ENCODE measurements around the gene GPATCH8.
"Not testable (repeated sequence)": the region's sequence is repeated elsewhere in the genome, so short reads cannot be mapped to it uniquely, and the experiment has no call there.

Gene GPATCH8

DNA sequence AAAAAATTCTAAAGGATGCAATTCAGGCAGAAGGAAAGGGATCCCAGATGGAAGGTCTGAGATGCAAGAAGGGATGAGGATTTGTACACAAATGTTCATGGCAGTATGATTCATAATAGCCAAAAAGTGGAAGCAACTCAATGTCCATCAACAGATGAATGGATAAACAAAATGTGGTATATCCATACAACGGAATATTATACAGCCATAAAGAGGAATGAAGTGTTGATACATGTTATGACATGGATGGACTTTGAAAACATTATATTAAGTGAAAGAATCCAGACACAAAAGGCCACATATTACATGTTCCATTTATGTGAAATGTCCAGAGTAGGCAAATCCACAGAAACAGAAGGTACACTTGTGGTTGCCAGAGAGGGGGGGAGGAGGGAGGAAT is 23.9 kb upstream of the GPATCH8 start:
- no peak for FAIRE-seq

DNA sequence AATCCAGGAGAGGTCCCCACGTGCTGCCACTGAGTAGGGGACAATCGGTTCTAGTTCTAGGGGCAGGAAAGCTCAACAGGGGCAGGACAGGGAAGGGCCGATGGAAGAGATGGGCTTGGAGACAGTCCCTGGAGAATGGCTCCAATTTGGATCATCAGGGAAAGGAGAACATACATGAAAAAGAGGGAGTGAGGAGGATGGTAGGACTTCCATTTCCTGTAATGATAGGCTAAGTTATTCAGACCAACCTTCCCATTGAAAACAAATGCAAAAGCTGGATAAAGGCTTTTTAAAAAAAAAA is 20.4 kb upstream of the GPATCH8 start:
- no peak for FAIRE-seq

DNA sequence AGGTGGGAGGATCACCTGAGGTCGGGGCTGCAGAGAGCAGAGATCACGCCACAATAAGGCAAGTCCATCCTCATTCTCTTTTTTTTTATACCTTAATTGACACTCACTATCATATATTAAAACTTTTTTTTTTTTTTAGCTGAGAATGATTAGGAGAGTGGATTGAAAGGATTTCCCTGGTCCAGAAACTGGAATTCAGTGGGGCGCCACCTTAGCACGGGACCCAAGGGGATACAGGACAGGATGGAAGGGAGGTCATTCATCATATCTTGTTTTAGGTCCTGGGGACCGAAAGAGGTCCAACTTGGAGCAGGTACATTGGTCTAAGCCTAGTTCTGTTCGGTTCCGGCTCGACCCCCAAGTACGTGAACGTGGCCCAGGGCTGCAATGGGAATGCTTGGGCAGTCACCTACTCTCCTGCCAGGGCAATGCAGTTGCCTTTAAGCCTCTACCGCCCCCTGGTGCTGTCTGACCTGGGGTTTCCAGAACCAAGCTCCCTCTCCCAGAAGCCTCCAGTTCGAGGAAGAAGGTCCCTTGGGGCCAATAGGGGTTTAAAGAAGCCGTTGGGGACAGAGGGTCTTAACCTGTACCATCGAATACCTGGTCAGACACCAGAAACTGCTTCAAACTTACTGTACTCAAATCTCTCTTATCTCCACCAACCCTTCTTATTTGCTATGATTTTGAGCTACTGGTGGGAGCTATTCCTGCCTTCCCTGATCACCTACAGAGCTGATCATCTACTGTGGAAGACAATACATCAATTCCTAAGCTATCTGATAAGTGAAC is 19.9 kb upstream of the GPATCH8 start:
- no peak for FAIRE-seq

DNA sequence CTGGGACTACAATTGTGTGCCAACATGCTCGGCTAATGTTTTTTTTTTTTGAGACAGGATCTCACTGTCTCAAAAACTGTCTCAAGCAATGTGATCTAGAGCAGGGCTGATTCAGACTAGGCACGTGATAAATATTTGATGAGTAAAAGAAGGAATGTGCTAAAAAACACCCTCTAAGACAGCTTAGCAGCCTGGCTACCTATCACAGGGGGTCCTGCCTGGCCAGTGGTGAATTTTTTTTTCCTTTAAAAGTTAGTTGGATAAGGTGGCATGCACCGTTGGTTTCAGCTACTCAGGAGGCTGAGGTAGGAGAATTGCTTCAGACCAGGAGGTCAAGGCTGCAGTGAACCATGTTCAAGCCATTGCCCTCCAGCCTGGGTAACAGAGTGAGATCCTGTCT is 14.8 kb upstream of the GPATCH8 start:
- FAIRE-seq, result no peak

DNA sequence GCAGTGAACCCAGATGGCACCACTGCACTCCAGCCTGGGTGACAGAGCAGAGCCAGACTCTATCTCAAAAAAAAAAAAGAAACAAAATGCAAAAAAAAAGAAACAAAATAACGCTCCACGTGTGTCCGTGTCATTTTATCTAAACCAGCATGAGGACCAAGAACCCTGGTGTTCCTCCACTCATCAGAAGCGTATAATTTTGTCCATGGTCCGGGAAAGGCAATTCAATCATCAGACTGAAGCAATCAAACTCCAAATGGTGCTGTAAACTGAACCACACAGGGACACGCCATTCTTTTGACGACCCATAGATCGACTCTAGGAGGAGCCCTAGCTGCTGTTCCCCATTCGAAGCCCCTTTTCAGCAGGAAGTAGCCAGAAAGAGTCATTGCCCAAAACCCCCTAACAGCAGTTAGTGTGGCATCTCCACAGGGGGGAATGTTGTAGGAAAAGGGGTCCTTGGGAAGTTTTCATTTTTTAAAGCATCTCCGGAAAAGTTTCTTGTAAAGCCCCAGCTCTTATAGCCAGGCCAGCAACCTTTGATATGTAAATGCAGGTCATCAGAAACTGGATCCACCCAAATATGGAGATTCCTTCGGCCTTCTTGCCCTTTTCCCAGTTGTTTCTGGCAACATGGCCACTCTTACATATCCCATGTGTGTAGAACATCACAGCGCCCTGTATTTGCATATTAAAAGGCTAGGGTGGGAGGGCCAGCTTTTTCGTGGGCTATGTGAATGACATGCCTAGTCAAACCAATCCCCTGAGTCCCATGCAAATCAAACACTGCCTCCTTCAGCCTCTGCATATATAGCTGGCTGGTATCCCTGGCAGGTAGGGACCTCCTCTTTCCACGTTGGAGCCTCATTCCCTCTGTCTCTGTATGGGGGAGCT is 8.3 kb upstream of the GPATCH8 start:
- not testable (repeated sequence) for FAIRE-seq

DNA sequence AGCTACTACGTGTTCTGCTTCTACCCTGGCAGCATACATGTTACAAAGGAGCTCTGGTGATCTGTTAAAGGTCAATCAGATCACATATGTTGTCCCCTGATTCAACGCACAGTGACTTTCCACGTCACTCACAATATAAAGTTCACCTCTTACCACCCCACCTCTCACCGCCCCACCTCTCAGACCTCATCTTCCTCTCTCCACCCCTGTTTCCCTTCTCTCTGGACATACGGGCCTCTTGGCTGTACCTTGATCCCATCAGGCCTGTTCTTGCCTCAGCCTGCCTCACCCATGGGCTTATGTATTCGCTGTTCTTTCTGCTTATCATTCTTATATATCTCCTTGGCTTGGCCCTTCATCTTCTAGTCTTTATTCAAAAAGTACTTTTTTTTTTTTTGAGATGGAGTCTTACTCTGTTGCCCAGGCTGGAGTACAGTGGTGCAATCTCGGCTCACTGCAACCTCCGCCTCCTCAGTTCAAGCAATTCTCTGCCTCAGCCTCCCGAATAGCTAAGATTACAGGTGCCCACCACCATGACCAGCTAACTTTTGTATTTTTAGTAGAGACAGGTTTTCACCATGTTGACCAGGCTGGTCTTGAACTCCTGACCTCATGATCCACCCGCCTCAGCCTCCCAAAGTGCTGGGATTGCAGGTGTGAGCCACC is 3.9 kb upstream of the GPATCH8 start:
- not testable (repeated sequence) for FAIRE-seq

DNA sequence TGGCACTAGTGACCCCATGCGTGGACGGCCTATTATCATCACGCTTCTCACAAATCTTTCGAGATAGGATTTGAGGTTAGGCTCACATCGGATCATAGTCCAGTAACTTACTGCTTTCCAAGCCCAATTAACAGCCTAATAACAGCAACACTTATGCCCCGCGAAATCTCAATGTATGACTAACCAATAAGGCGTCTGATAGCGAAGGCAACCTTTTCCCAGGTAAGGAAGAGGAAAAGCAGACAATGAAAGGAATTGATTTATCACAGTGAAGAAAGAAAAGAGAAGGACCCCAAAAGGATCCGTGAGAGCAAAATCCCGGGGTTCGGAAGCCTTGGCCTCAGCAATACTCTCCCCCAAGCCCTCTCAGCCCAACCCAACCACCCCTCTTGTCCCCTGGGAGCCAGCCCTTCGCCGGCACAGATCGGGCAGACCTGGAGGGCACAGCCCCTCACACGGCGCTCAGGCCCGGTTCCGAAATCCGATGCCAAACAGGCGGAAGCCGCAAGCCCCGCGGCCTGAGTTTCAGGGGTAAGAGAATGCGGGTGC is 534 bp downstream of the GPATCH8 start:
- no peak for FAIRE-seq

DNA sequence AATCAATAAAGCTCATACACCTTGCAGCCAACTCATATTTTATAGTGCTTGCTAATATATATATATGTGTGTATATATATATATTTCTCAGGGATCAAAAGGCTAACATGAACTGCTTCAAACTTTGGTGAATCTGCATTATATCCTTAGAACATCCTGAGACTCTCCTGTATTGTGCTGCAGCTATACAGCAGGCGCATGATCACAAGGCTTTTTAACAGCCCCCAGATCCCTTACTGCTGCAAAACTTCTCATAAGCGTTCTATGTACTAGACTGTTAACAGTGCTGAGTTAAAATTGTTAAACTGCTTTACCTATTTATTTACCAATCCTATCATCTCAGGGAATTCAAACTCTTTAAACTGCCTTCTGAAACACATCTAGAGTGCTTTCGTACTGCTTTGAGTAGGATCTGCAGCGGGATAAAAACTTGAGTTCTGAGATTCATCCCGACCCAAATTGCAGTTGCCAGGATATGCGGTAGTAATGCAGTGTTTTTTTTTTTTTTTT is 1.3 kb downstream of the GPATCH8 start:
- FAIRE-seq, result no peak

DNA sequence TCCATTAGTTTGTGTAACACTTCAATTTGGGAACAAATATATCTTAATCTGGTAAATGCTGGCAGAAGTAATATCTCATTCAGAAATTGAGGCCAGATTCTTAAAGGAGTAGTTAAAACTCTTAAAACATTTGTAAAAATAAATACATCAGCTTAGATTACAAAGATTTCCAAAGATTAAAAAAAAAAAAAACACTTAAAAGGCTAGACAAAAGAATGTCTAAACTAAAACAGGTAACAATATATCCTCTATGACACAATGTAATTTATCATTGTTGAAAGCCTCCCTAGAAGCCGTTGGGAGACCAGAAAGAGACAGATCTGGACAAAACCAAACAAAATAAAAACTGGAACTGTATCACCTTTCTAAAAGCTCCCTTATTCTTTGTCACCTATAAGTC is 3.5 kb downstream of the GPATCH8 start:
- FAIRE-seq, result peak; percentile 27

DNA sequence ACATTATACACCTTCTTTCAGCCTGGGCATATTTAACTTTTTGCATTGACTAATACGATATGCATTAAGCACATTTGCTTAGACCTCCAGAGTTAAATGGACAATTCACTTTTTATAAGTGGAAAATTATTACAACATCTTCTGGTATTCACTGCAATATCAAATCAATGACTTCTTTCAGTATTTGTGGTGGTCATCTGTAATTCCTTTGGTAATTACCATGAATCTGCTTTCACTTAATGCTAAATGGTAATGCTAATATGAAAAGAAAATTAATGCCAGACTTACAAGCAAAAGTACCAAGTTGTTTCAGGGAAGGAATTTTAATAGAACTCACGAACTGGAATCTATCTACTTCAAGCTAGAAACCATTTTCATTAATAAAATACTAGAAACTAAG is 6.4 kb downstream of the GPATCH8 start:
- no peak for FAIRE-seq

DNA sequence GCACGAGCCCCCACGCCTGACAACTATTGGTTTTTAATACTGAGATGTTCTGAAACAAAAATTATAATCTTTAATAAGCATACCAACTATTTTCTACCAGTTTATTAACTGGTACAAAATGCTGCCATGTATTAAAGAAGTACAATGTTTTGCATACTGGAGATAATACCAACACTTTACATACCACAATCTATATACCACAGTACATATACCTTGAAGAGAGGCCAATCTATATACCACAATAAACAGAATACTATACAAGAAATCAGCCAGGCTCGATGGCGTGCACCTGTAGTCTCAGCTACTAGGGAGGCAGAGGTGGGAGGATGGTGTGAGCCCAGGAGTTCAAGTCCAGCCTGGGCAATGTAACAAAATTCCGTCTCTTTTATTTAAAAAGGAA is 9.9 kb downstream of the GPATCH8 start:
- no peak for FAIRE-seq

DNA sequence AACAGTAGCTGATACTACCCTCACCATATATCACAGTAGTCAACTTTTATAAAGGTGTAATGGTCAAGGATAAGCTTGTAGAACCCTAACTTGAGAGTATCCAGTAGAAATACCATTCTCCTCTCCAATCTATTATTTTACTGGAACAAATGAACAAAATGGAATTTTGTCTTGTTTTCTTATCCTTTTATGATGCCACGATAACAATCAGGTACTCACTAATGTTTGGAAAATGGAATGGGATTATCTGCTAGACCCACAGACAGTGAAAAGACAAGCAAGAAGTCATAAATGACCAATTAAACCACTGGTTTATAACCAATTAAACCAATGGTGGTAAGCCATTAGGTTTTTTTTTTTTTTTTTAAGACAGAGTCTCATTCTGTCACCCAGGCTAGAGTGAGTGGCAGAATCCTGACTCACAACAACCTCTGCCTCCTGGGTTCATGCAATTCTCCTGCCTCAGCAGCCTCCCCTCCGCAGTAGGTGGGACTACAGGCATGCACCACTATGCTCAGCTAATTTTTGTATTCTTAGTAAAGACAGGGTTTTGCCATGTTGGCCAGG is 10.4 kb downstream of the GPATCH8 start:
- no peak for FAIRE-seq

DNA sequence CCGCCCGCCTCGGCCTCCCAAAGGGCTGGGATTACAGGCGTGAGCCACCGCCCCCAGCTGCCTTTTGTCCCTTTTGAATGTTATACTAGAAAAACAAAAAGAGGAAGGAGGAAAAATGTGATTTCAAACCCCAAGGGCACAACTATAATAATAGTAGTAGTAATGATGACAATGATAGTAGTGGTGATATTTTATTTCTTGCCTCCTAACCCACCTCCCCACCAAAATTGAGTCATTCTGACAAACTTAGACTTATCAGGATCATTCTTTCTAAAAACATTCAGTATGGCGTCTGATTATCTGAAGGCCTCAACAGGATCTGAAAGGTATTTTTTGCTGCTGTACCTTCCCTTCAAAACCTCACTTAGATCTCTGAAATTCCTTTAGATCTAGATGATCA is 13.6 kb downstream of the GPATCH8 start:
- FAIRE-seq, result no peak

DNA sequence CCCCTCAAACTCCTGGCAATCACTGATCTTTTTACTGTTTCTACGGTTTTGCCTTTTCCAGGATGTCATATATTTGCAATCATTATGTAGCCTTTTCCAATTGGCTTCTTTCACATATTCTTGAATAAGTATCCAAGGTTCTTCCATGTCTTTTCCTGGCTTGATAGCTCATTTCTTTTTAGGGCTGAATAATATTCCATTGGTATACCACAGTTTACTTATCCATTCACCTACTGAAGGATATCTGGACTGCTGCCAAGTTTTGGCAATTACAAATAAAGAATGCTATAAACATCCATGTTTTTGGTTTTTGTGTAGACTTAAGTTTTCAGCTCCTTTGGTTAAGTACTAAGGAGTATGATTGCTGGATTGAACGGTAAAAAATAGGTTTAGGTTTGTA is 16.0 kb downstream of the GPATCH8 start:
- FAIRE-seq, result peak; percentile 51

DNA sequence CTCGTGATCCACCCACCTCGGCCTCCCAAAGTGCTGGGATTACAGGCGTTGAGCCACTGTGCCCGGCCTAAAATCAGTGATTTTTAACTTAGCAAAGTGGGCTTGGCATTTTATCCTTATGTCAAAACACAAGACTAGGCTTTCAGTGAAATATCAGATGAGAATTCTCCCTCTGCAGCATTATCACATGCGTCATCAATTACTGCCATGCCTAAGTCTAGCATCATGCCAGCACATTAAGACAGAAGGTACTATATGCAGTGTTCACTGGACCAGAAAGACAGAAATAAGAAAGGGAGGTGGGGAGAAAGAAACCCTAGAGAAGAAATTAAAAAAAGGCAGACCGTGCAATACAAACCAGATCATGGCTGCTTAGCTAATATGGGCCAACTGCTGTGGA is 29.8 kb downstream of the GPATCH8 start:
- FAIRE-seq, result no peak

DNA sequence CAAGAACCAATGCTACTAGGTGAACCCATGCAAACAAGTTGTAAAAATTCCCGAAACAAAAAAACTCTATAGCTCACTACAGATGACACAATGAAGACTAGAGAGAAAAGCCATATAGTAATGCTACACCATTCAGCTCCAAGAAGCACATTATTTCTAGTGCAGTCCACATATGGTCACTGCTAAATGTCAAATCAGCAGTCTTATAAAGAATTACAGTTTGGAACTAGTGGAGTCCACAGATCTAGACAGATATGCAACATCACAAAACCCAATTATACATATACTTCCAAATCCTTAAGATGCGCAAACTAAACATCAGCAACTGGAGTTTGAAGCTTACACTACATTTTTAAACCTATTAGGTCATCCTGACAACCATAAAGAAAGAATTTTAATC is 33.5 kb downstream of the GPATCH8 start:
- FAIRE-seq, result no peak

DNA sequence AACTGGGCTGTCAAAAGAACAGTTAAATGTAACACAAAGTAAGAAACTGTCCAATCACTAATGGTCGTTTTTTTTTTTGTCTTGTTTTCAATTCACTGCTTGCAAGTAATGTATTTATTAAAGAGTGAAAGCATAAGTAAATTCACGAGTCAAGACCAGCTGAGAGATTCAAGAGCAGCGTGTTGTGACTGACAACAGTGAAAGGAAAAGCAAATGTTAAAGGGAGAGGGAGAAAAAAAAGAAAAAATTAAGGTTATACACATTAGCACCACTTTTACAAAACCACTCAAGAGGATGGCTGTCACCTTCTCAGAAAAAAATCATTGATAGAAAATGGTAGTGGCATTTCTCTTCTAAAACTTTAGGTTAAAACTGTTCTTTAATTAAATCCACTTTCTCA is 36.1 kb downstream of the GPATCH8 start:
- peak; percentile 30 for FAIRE-seq

DNA sequence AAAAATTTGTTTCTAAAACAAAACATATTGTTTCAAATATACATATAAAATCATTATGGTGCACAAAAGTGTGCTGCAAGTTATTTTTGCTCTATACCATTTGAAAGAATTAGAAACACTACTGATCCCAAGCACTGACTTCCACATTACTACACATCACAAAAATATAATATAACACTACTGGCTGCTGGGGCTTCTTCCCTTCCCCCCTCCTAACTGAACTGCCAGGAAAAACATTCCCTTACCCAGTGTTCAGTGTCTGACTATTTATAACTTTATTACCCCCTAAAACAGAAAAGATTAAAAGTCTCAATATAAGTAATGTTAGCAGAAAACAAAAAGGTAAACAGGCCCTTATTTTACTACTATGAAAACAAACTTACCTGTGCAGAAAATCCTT is 36.9 kb downstream of the GPATCH8 start:
- no peak for FAIRE-seq

DNA sequence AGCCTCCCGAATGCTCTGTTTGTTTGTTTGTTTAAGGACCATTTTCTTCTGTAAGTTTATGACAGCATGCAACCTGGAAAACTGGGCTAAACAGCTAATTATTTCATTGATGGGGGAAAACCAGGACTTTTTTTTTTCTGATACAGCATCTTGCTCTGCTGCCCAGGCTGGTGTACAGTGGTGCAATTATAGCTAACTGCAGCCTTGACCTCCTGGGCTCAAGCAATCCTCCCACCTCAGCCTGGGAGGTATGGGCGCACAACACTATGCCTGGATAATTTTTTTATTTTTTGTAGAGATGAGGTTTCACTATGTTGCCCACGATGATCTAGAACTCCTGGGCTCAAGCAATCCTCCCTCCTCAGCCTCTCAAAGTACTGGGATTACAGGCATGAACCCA is 37.3 kb downstream of the GPATCH8 start:
- no peak for FAIRE-seq

DNA sequence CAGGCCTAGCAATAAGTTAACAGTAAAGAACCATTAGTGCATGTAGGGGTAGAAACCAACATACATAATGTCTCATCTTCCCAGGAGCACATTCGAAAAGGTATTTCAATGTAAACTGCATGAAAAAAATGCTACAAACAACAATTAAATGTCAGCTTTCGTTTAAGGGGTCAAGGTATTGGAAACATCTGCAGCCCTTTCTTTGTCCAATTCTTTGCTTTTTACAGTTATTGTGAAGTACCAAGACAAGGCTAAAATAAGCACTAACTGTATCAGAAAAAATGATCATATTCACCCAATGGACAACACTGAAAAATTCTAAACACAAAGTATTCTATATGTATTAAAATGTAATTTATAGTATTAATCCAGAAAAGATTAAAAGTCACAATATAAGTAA is 37.9 kb downstream of the GPATCH8 start:
- FAIRE-seq, result no peak

DNA sequence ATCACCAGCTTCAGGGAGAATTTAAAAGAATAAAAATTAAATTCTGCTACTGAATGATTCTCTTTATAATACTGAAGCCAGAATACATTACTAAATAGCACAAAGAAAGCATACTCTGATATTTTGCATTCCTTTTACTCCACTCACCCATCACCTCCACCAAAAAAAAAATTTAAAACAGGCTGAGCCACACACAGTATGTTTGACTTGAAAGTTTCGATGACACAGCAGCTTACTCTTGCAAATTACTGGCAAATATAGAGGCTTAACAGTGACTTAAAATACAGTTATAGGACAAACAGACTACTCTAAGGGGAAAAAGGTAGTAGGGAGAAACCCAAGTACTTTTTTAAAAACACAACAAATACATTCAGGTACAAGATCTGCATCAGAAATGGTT is 39.2 kb downstream of the GPATCH8 start:
- FAIRE-seq, result no peak

DNA sequence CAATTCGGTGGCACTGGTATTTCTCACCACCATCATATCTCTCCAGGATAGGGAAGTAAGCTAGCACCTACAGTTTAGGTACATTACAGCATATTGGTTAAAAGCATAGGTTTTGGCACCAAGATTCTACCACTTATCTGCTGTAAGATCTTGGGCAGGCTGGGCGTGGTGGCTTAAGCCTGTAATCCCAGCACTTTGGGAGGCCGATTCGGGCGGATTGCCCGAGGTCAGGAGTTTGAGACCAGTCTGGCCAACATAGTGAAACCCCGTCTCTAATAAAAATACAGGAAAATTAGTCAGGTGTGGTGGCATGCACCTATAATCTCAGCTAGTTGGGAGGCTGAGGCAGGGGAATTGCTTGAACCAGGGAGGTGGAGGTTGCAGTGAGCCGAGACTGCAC is 51.4 kb downstream of the GPATCH8 start:
- FAIRE-seq, result no peak

DNA sequence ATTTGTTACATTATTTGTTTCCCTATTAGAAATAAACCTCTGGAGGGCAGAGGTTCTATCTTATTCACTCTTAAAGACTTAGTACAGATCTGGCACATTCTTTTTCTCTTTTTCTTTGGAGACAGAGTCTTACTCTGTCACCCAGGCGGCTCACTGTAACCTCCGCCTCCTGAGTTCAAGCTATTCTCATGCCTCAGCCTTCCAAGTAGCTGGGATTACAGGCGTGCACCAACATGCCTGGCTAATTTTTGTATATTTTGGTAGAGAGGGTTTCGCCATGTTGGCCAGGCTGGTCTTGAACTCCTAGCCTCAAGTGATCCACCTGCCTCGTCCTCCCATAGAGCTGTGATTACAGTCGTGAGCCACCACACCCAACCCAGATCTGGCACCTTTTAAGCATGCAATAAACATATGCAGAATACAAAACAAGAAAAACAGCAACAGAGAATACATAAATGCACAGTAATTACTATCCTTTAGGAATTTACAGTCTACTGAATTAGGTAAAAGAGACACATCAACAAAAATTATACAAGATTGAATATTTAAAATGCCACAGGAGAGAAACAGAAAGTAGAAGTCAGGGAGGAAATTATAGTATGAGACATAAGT is 52.1 kb downstream of the GPATCH8 start:
- FAIRE-seq, result peak; percentile 17
